Testis (tissue), 2 donors: Measurements from ENCODE around the gene SMYD3.

Source experiments
- CTCF ChIP-seq, 3 experiments: fragments of 450-650 bp in 2 of 3; fragments of 200-600 bp in 1 of 3; sonication (generic) in 1 of 3; IDR thresholded peaks; one replicate each; pipeline ENCODE4 v1.5.1; 2016 to 2019; ENCODE audit warnings: antibody characterized with exemption in 3 of 3, mild to moderate bottlenecking in 2 of 3, moderate library complexity in 1 of 3
- POLR2A ChIP-seq: fragments of 450-650 bp; IDR thresholded peaks from one replicate; pipeline ENCODE4 v1.6.1; 2017; ENCODE audit warnings: antibody characterized with exemption, mild to moderate bottlenecking, moderate library complexity

GRCh38 chr1:246503341-246503740 is 3.7 kb downstream of the SMYD3 start:
- TF ChIP-seq CTCF (IDR thresholded peaks at IDR 0.05) (no peak), POLR2A (no peak)
